ENCODE measurements around the gene SLC8B1. TPM values are rescaled to one million over a fixed set of nuclear protein-coding genes. Genes with fewer than 3 reads are reported as not detected.

The SLC8B1 gene
- total RNA-seq, 1 donor from 2014 or later: 45.6 TPM

GRCh38 chr12:113257564-113257963 lies 77.3 kb downstream of the SLC8B1 start:
- no peaks in the 10 kb centered on the region for H3K27me3 Mint-ChIP-seq (ENCODE audit: unreplicated experiment)
- TF ChIP-seq CTCF (IDR thresholded peaks at IDR 0.05): no peak

GRCh38 chr12:113254298-113254697 lies 80.6 kb downstream of the SLC8B1 start:
- TF ChIP-seq CTCF (IDR thresholded peaks at IDR 0.05): no peak
- Mint-ChIP-seq H3K27ac (ENCODE audit: unreplicated experiment) (no peak overlapping the region), H3K4me3 (ENCODE audit: unreplicated experiment) (no peak overlapping the region), H3K9me3 (ENCODE audit: unreplicated experiment) (peaks cover 11% of the 10 kb centered on the region), H3K36me3 (ENCODE audit: unreplicated experiment) (peaks cover 27% of the 10 kb centered on the region), H3K27me3 (ENCODE audit: unreplicated experiment) (no peaks in the 10 kb centered on the region), H3K4me1 (ENCODE audit: unreplicated experiment) (peaks cover 8% of the 10 kb centered on the region)
- no peak for DNase-seq (ENCODE audit: extremely low spot score, unreplicated experiment)

More at GRCh38 chr12:113257564-113257963, 77.3 kb downstream of the SLC8B1 start:
- Mint-ChIP-seq H3K9me3 (ENCODE audit: unreplicated experiment) (peaks cover 11% of the 10 kb centered on the region), H3K36me3 (ENCODE audit: unreplicated experiment) (peaks cover 16% of the 10 kb centered on the region), H3K4me3 (ENCODE audit: unreplicated experiment) (no peak overlapping the region), H3K4me1 (ENCODE audit: unreplicated experiment) (peaks cover 27% of the 10 kb centered on the region), H3K27ac (ENCODE audit: unreplicated experiment) (no peak overlapping the region)
- DNase-seq (ENCODE audit: extremely low spot score, unreplicated experiment): no peak

GRCh38 chr12:113253532-113254285 lies 81.2 kb downstream of the SLC8B1 start:
- H3K36me3 Mint-ChIP-seq (ENCODE audit: unreplicated experiment): peaks cover 28% of the 10 kb centered on the region
- no peaks in the 10 kb centered on the region for H3K27me3 Mint-ChIP-seq (ENCODE audit: unreplicated experiment)
- peaks cover 3% of the 10 kb centered on the region for H3K4me1 Mint-ChIP-seq (ENCODE audit: unreplicated experiment)
- TF ChIP-seq CTCF (IDR thresholded peaks at IDR 0.05): no peak
- no peak overlapping the region for H3K4me3 Mint-ChIP-seq (ENCODE audit: unreplicated experiment)
- DNase-seq (ENCODE audit: extremely low spot score, unreplicated experiment): no peak
- peaks cover 11% of the 10 kb centered on the region for H3K9me3 Mint-ChIP-seq (ENCODE audit: unreplicated experiment)
- H3K27ac Mint-ChIP-seq (ENCODE audit: unreplicated experiment): no peak overlapping the region

GRCh38 chr12:113252494-113252893 lies 82.4 kb downstream of the SLC8B1 start:
- DNase-seq (ENCODE audit: extremely low spot score, unreplicated experiment): no peak
- no peak overlapping the region for H3K4me3 Mint-ChIP-seq (ENCODE audit: unreplicated experiment)
- H3K4me1 Mint-ChIP-seq (ENCODE audit: unreplicated experiment): peaks cover 12% of the 10 kb centered on the region
- peaks cover 28% of the 10 kb centered on the region for H3K36me3 Mint-ChIP-seq (ENCODE audit: unreplicated experiment)
- peaks cover 11% of the 10 kb centered on the region for H3K9me3 Mint-ChIP-seq (ENCODE audit: unreplicated experiment)
- no peak overlapping the region for H3K27ac Mint-ChIP-seq (ENCODE audit: unreplicated experiment)
- no peak for TF ChIP-seq CTCF (IDR thresholded peaks at IDR 0.05)
- no peaks in the 10 kb centered on the region for H3K27me3 Mint-ChIP-seq (ENCODE audit: unreplicated experiment)

- no peak overlapping the region for H3K27ac Mint-ChIP-seq (ENCODE audit: unreplicated experiment)
- H3K4me3 Mint-ChIP-seq (ENCODE audit: unreplicated experiment): no peak overlapping the region
- DNase-seq (ENCODE audit: extremely low spot score, unreplicated experiment): no peak
- no peaks in the 10 kb centered on the region for H3K27me3 Mint-ChIP-seq (ENCODE audit: unreplicated experiment)
- H3K36me3 Mint-ChIP-seq (ENCODE audit: unreplicated experiment): peaks cover 28% of the 10 kb centered on the region
- peaks cover 11% of the 10 kb centered on the region for H3K9me3 Mint-ChIP-seq (ENCODE audit: unreplicated experiment)
- peaks cover 19% of the 10 kb centered on the region for H3K4me1 Mint-ChIP-seq (ENCODE audit: unreplicated experiment)
- TF ChIP-seq CTCF (IDR thresholded peaks at IDR 0.05): no peak
Observed at GRCh38 chr12:113251404-113252070, 83.4 kb downstream of the SLC8B1 start.

All from osteocyte (in vitro differentiated cells).